ENCODE results near the gene PLAGL2. TPM values are rescaled to one million over a fixed set of nuclear protein-coding genes. Genes with fewer than 3 reads are reported as not detected.

Gene PLAGL2
- total and polyA plus RNA-seq, 2 of the 4 experiments (the other 2 are of a cell fraction), result 2.9 to 7.7 TPM

DNA sequence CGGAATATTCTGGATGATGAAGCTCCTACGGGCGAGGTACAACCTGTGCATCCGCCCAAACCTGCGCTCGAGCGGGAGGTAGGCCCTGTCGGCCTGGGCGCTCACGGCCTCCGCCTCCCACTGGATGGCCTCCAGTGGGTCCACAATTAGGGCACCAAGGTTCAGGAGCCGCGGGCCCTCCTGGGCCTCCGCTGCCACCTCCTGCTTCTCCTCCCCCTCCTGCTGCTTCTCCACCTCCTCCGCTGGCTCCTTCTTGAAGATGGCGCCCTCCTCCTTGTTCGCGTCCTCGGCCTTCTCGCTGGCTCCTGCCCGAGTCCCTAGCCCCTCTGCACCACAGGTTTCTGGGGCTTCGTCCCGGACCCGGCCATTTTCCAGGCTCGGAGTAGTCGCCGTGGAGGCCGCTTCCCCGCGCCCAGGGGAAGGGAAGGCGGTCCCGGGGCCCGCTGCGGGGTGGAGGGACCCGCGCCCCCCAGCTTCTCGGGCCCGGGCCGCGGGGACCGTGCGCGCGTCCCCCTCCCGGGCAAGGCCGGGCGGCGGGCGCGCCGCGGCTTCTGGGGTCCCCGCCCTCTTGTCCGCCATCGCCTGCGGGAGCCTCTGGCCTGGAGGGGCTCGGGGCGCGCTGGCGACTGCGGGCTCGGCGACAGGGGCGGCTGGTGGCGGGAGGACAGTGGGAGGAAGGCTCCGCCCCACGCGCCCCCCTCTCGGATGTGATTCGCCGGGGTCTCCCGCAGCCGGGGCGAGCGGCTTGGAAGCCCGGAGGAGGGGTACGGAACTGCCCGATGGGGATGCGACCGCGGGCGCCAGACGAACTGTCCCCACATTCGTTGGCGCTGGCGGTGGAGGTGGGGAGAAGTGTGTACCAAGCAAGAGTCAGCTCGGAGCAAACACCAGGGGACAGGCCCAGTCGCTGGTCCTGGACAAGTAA, 17.6 kb downstream of the PLAGL2 start (continued):
- TF ChIP-seq, protein P1, sequence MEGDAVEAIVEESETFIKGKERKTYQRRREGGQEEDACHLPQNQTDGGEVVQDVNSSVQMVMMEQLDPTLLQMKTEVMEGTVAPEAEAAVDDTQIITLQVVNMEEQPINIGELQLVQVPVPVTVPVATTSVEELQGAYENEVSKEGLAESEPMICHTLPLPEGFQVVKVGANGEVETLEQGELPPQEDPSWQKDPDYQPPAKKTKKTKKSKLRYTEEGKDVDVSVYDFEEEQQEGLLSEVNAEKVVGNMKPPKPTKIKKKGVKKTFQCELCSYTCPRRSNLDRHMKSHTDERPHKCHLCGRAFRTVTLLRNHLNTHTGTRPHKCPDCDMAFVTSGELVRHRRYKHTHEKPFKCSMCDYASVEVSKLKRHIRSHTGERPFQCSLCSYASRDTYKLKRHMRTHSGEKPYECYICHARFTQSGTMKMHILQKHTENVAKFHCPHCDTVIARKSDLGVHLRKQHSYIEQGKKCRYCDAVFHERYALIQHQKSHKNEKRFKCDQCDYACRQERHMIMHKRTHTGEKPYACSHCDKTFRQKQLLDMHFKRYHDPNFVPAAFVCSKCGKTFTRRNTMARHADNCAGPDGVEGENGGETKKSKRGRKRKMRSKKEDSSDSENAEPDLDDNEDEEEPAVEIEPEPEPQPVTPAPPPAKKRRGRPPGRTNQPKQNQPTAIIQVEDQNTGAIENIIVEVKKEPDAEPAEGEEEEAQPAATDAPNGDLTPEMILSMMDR (conservative IDR thresholded peaks at IDR 0.05; ENCODE audit: low read depth, low read length), result no peak; the same call in 1 of the 2 replicates
- no peak for TF ChIP-seq SMC3 (IDR thresholded peaks at IDR 0.05; ENCODE audit: low read depth, low read length)
- TF ChIP-seq POLR2A (IDR thresholded peaks at IDR 0.05; ENCODE audit: low read depth, low read length), result no peak
- TF ChIP-seq RCOR1 (IDR thresholded peaks at IDR 0.05; ENCODE audit: insufficient replicate concordance, low read length), result no peak
- no peak for TF ChIP-seq CEBPB (IDR thresholded peaks at IDR 0.05; ENCODE audit: low read depth, low read length)
- TF ChIP-seq MAZ (IDR thresholded peaks at IDR 0.05; ENCODE audit: borderline replicate concordance, low read depth, low read length), result no peak

All from IMR-90 (cell line).